ENCODE measurements around the gene CCDC167. TPM values are rescaled to one million over a fixed set of nuclear protein-coding genes. Genes with fewer than 3 reads are reported as not detected.

CCDC167 gene
- total RNA-seq, 1 donor, result 12.5 TPM

DNA sequence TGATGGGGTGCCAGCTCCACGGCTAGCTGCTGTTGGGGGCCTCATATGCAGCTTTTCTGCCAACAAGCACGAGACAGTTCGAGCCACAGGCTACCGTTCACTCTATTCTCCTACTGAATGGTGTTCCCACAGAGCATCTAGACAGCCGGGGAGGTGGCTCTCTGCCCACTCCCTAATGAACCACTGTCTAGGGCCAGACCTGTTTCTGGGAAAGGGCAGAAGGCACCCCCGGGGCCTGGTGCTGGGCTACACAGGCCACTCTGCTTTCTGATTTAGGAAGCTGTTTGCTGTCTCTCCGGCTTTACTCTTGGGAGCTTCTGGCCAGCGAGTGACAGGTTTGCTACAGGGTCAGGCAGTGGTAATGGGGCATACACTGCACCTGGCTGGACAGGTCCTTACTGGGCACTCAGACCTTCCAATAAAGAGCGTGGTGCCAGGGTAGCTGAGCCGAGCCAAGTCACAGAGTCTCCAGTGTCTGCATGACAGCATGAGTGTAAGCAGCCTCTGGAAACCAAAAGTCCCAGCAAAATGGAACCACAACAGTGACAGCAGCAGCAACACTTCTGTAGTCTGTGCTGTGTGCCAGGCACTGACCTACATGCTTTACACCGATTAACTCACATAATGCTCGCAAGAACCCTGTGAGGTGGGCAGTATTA, 8.4 kb downstream of the CCDC167 start:
- TF ChIP-seq, protein P1, sequence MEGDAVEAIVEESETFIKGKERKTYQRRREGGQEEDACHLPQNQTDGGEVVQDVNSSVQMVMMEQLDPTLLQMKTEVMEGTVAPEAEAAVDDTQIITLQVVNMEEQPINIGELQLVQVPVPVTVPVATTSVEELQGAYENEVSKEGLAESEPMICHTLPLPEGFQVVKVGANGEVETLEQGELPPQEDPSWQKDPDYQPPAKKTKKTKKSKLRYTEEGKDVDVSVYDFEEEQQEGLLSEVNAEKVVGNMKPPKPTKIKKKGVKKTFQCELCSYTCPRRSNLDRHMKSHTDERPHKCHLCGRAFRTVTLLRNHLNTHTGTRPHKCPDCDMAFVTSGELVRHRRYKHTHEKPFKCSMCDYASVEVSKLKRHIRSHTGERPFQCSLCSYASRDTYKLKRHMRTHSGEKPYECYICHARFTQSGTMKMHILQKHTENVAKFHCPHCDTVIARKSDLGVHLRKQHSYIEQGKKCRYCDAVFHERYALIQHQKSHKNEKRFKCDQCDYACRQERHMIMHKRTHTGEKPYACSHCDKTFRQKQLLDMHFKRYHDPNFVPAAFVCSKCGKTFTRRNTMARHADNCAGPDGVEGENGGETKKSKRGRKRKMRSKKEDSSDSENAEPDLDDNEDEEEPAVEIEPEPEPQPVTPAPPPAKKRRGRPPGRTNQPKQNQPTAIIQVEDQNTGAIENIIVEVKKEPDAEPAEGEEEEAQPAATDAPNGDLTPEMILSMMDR (IDR thresholded peaks at IDR 0.05; ENCODE audit: insufficient read depth, low read depth, low read length), result no peak
- H3K4me3 ChIP-seq (ENCODE audit: low read depth, low read length), result no peak overlapping the region
- DNase-seq (ENCODE audit: low read depth), result no peak

DNA sequence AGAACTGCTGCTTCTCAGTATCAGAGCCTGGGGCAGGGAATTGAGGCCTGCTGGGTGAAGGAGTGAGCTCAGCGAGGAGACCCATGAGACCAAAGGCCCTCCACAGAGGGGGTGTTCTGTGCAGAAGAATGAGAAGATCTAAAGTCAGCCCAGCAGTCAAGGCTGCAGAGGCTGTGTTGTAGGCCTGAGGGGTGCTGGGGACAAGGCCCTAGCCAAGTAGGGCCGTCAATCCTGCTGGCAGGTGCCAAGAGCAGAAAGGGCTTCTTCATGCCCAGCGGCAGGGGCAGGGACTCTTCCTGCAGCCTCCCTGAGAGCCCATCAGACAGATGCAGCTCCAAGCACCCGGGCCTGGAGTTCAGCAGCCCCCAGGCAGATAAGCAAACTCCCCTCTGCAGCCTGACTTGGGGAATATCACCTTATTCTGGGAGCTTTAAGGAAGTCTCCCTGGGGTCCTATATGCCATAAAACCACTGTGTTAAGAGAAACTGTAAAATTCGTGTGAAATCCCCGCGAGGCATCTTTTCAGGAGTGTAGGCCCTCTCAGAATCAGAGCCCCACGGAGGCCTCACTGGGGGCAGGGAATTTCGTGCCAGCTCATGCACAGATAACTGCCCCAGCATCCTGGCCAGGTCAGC, 9.0 kb downstream of the CCDC167 start:
- TF ChIP-seq, protein P1 (IDR thresholded peaks at IDR 0.05; ENCODE audit: insufficient read depth, low read depth, low read length), result no peak
- H3K4me3 ChIP-seq (ENCODE audit: low read depth, low read length), result no peak overlapping the region
- no peak for DNase-seq (ENCODE audit: low read depth)

DNA sequence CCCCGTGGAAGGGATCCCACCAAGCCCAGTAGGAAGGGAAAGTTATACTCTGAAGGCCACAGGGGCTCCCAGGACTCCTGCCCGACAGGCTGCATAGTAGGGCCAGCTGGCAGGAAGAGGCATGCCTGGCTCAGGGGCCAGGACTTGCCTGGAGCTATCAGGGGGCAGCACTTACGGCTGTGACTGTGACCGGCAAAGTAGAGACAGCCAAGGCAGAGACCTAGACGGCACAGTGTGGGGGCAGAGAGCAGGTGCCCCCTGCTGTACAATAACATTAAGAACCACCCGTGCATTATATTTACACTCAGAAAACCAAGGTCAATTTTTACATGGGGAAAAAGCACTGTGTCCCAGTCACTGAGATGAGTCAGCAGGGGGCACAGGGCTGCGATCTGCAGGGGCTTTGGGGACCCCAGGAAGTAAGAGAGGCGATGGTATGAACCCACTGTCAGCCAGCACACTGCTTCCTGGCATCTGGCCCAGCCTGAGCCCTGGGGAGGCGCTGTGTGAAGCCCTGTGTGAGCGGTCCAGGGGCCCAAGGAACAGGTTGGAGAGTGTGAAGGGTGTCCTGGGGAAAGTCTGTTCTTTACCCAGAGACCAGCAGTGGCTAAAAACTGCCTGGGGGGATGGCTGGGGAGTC, 9.9 kb downstream of the CCDC167 start:
- DNase-seq (ENCODE audit: low read depth), result no peak
- TF ChIP-seq, protein P1 (IDR thresholded peaks at IDR 0.05; ENCODE audit: insufficient read depth, low read depth, low read length), result peak; percentile 16
- H3K4me3 ChIP-seq (ENCODE audit: low read depth, low read length), result no peak overlapping the region

DNA sequence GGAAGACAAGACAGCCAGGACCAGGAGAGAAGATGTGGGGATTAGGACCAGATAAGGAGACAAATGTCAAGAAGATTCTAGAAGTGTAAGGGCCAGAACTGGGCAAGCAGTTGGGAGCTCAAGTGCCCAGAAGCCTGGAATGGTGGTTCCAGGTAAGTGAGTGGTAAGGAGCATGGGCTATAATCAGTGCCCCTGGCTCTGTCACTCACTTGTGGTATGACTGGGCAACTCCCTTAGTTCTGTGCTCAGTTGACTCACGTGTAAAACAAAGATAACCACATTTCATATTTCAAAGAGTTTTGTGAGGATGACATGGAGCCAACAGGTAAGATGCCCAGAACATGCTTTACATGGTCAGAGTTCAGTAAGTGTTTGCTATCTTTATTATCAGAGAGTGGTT, 11.2 kb downstream of the CCDC167 start:
- DNase-seq (ENCODE audit: low read depth), result no peak
- no peak overlapping the region for H3K4me3 ChIP-seq (ENCODE audit: low read depth, low read length)
- TF ChIP-seq, protein P1 (IDR thresholded peaks at IDR 0.05; ENCODE audit: insufficient read depth, low read depth, low read length), result no peak

- no peak for DNase-seq (ENCODE audit: low read depth)
- no peak overlapping the region for H3K4me3 ChIP-seq (ENCODE audit: low read depth, low read length)
Measured at GRCh38 chr6:37487591-37488380, 11.9 kb downstream of the CCDC167 start.

More at GRCh38 chr6:37487591-37488380, 11.9 kb downstream of the CCDC167 start:
- TF ChIP-seq, protein P1 (IDR thresholded peaks at IDR 0.05; ENCODE audit: insufficient read depth, low read depth, low read length), result no peak
